HG03442 (cell line): ENCODE measurements around the gene MINDY4.

Experiments used
- ATAC-seq: cut with Tn5 transposase; IDR thresholded peaks from one replicate; pipeline ENCODE4 v1.9.1; 2021; ENCODE audit warnings: mild to moderate bottlenecking, moderate library complexity; ENCODE audit not compliant: unreplicated experiment

Gene MINDY4

DNA sequence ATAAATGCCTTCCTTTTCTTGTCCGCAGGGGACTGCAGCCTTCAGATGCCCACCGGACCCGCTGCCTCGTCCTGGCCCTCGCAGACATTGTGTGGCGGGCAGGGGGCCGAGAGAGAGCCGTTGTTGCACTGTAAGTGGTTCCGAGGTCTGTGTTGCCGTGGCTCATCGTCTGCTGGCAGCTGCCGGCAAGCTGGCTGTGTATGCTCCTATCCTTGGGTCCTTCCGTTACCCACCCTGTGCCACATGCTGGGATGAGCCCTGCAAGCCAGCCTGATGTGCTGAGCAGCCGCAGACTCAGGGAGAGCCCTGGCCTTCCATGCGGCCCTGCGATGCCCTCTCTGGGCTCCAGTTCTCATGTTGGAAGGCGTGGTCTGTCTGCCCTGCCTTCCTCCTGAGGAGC, 79.2 kb downstream of the MINDY4 start:
- ATAC-seq: no peak

GRCh38 chr7:30851651-30852307, 80.6 kb downstream of the MINDY4 start:
- no peak for ATAC-seq

DNA sequence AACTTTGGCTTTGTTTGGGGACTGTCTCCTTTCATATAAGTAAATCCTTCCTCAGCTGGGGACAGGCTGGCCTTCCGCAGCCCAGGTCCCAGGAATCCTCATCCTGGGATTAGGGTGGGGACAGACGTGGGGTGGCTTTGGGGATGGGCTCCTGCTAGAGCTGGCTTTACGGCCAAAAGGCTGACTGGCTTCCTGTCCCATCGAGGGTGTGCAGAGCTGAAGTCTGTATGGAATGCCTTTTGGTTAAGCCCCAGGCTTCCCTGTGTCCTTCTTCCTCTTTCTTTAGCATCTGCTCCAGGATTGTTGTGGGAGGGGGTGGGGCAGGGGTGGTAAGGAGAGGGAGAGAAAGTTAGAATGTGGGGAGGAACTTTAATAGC, 81.1 kb downstream of the MINDY4 start:
- no peak for ATAC-seq

DNA sequence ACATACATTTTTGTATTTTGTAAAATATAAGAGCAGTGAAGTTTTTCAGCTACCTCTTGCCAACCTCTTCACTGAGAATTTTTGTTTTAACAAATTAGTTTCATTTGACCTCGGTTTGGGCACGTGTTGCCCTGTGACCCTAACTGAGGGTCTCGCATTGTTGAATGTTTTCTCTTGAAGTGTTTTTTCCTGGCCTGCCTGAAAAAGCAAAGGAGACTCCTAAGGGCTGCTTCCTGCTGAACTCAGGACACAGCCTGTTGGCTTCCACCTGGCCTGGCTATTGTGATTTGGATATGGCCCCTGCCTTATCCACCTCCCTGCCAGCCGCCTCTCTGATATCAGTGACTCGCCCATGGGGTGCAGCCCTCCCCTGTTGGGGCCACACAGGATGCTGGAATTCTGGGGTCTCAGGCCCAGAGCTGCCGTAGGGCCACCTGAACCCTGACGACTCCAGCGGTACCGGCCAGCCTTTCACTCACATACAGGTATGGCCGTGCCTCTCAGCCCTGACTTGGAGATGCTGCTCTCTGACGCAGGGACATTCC, 81.6 kb downstream of the MINDY4 start:
- no peak for ATAC-seq

- ATAC-seq: no peak
These were observed 82.4 kb downstream of the MINDY4 start for GRCh38 chr7:30853576-30853975.

DNA sequence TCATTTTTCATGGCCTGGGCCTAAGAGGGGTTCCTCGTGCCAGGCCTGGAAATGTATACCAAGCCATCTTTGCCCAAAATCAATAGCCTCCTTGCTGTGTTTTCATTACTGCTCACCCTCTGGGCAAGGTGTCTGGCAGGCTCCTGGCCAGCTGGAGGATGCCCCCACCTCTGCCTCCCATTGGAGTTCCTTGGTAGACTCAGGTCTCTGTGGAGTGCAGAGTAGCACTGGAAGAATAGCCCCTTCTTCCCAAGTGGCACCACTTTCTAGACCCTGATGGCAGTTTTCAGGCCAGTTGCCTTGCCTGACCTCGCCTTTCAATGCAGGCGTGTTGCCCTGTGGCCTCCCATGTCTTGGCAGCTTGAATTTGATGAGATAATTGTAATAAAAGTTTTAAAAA, 84.7 kb downstream of the MINDY4 start:
- ATAC-seq: no peak

DNA sequence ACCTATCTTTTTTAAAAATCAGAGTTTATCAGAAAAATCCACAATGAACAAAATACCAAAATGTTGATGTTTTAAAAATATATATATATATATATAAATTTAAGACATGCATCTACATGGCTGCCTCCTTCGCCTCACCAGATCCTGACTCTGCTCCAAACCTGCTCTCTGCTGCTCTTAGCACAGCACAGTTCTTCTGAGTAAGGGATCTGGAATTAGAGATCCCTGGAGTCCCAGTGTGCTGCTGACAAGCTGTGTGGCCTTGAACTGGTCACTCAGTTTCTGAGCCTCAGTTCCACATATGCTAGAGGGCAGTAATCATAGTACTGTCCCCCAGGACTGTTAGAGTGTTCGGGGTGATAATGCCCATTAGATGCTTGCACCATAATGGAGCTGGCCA, 87.4 kb downstream of the MINDY4 start:
- ATAC-seq: no peak

DNA sequence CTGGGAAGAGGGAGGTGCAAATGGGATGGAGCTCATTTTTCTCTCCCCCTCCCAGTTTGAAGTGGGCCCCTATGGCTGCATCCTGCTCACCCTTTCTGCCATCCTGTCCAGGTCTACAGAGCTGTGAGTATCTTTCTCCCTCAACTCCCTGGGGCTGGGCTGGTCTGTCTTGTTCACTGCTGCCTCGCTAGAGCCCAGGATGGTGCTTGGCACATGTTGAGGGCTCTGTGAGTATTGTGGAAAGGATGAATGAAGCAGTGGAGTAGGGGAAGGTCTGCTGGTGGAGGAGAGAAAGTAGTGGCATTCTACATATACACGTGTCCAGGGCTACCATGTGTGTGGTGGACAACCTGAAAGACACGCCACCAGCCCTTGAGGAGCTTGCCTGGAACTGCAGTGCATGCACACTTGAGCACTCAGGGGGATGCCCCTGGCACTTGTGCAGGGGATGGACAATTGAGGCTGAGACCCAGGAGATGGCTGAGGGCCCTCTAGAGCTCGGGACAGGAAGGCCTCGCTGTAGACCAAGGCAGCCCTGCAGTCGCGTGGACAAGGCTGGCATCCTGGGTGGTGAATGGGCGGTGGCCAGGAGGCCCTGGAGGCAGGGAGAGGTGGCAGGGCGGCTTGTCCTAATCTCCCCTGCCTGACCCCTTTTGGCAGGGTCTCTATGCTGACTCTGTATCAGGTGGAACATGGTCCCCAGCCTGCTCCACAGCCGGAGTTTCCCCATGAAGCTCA, 88.2 kb downstream of the MINDY4 start:
- ATAC-seq: no peak

DNA sequence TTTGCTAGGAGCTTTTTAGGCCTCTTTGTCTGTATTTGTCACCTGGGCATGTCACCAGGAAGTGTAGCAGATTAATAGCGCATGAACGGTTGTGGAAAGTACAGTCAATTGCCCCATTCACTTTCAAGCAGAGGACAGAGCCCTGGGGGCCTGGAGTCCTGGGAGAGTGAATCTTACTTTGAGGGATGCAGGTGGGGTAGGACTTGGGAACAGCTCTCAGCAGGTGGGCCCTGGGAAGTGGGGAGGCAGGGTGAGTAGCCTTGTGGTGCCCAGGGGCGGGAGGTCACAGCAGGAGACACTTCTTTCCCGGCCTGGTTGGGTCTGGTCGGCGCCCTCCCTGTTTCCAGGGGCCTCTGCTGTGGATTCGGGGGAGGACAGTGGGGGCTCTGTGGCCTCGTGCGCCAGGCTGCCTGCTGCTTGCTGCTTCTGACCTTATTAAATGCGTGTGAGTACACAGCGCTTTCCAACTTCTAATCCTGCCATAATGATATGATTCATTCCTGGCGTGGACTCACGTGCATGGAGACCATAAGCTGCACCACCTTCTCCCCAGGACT, 88.8 kb downstream of the MINDY4 start:
- no peak for ATAC-seq

- no peak for ATAC-seq
These were observed 90.4 kb downstream of the MINDY4 start for GRCh38 chr7:30861612-30862011.

GRCh38 chr7:30862995-30863705, 91.9 kb downstream of the MINDY4 start:
- no peak for ATAC-seq

GRCh38 chr7:30863706-30864035, 92.5 kb downstream of the MINDY4 start:
- ATAC-seq: no peak

GRCh38 chr7:30864101-30864500, 92.9 kb downstream of the MINDY4 start:
- ATAC-seq: no peak

DNA sequence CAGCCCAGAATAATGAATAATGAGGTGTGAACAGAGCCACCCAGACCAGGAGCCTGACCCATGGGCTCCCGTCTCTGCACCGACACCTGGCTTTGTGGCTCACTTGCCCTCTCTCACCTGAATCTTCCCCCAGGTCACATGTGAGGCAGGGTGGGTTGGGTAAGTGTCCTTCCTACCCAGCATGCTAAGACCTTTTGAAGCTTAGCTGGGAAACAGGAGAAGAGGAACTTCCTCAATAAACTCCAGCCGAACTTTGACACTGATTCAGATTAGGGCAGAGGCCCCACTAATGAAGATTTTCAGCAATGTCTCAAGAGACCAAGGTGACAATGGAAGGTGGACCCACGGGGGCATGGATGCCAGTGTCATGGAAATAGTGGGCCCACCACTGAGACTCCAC, 93.9 kb downstream of the MINDY4 start:
- ATAC-seq: no peak

GRCh38 chr7:30865821-30866220, 94.6 kb downstream of the MINDY4 start:
- no peak for ATAC-seq

DNA sequence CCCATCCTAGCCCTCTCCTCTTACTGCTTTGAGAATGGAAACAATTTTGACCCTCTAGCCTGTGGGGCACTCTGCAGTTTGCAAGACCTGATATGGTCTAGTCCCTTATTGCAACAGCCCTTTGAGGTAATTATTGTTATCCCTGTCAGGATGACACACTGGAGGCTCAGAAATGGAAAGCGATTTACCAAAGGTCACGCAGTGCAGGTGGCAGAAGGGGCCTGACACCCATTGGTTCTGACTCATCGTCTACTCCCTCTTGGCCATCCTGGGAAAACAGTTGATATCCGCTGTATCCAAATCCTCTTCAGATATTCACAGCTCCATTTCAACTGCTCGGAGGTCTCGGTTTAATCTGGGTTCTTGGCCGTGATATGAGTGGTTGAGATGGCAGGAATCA, 95.7 kb downstream of the MINDY4 start:
- no peak for ATAC-seq

DNA sequence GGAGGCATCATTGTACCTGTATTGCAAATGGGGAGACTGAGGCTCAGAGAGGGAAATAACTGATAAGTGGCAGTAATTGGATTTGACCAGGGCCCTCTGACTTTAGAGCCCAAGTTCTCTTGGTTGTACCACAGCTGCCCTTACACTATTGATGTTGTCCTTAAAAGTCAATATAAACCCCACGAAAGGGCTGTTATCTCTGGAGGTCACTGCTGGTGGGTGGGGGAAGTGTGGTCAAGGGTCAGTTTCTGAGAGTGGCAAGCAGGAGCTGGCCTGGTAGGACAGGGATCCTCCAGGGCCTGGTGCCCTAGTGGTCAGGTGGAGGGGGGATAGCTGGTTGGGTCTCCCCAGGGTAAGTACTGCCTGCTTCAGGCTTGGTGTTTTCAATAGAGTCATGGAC, 96.3 kb downstream of the MINDY4 start:
- ATAC-seq: no peak

DNA sequence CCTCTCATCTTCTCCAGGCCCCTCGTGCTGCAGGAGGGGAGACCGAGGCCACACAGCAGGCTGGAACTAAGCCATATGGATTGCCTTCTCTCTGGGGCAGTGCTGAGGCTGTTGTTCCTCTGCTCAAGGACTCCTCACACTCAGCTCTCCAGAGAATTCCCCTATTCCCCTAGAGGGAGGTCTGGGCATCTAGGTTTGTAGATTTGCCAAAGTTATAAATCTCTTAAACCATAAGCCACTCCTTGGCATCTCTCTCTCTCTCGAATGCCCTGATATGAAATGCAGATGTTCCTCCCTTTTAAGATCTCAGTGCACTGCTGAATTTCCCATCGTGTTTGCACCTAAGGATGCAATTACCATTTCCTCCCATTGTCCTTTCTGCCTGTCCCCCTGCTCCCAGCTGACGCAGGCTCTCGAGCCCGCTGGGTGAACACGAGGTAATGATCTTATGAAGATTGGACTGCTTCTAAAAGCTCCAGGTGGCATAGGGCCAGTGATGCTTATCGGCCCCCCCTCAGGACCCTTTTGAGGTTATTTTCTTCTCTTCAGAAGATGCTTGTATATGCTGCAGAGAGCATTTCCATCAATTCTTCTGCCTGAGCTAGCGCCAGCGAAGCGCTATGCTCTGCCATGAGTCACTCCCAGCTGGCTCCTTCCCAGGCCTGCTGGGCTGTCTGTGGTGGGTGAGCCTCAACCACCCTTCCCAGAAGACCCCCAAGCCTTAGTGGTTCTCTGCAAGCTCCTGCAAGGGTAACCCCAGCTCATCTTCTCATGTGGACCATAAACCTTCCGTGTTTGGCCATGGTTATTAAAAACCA, 98.8 kb downstream of the MINDY4 start:
- no peak for ATAC-seq

DNA sequence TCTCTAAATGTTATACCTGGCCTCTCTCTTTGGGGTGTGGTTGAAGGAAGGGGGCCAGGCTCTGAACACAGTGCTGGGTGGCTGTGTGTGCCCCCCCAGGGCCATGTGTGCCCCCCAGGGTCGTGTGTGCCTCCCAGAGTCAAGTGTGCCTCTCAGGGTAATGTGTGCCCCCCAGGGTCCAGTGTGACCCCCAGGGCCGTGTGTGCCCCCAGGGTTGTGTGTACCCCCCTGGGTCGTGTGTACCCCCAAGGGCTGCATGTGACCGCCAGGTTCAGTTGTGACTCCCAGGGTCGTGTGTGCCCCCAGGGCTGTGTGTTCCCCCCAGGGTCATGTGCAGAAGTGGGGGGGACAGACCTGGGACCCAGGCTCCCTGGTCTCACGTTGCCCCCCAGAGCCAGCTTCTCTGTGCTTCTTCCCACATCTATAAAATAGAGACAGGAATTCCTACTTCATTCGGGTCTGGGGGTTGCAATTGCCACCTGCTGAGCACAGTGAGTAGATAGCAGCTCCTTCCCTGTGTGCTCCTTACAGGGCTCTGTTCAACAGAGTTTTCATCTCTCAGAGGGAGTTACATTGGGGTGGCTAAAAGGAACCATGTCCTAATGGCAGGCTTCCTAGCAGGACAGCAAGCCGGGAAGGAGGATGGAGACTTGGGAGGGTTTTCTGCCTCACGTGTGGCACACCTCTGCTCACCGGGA, 99.8 kb downstream of the MINDY4 start:
- ATAC-seq: no peak

- ATAC-seq: no peak
These were observed 100.4 kb downstream of the MINDY4 start for GRCh38 chr7:30871655-30872054.
